ENCODE data around the gene DYNLRB1.

GRCh38 chr20:34579979-34580940 lies 64.0 kb downstream of the DYNLRB1 start:
- no peak for TF ChIP-seq CTCF (IDR thresholded peaks at IDR 0.05)
- TF ChIP-seq POLR2A (IDR thresholded peaks at IDR 0.05), result no peak
- no peak for TF ChIP-seq POLR2AphosphoS5 (IDR thresholded peaks at IDR 0.05)
- no peak for TF ChIP-seq EP300 (IDR thresholded peaks at IDR 0.05)
